ENCODE data around the gene RBFOX2.
"Not testable (repeated sequence)": the region's sequence is repeated elsewhere in the genome, so short reads cannot be mapped to it uniquely, and the experiment has no call there.

Gene RBFOX2

GRCh38 chr22:36042240-36042639 lies 13.6 kb upstream of the RBFOX2 start:
- DNase-seq (ENCODE audit: low read depth in 1 of 2, low spot score in 1 of 2) = no peak

- no peak for DNase-seq (ENCODE audit: low read depth in 1 of 2, low spot score in 1 of 2)
Observed at GRCh38 chr22:36039125-36039524, 10.5 kb upstream of the RBFOX2 start.

- DNase-seq (ENCODE audit: low read depth in 1 of 2, low spot score in 1 of 2) = no peak
Observed at GRCh38 chr22:36037102-36037758, 8.6 kb upstream of the RBFOX2 start.

GRCh38 chr22:36036167-36036624 lies 7.6 kb upstream of the RBFOX2 start:
- DNase-seq (ENCODE audit: low read depth in 1 of 2, low spot score in 1 of 2) = no peak

- no peak for DNase-seq (ENCODE audit: low read depth in 1 of 2, low spot score in 1 of 2)
Observed at GRCh38 chr22:36032611-36033010, 4.0 kb upstream of the RBFOX2 start.

- DNase-seq (ENCODE audit: low read depth in 1 of 2, low spot score in 1 of 2) = no peak
Observed at GRCh38 chr22:36029406-36029755, 757 bp upstream of the RBFOX2 start.

GRCh38 chr22:36027935-36028645 lies 534 bp downstream of the RBFOX2 start:
- DNase-seq (ENCODE audit: low read depth in 1 of 2, low spot score in 1 of 2) = no peak

- DNase-seq (ENCODE audit: low read depth in 1 of 2, low spot score in 1 of 2) = no peak
Observed at GRCh38 chr22:36027579-36027934, 1.1 kb downstream of the RBFOX2 start.

GRCh38 chr22:36026741-36027140 lies 1.9 kb downstream of the RBFOX2 start:
- no peak for DNase-seq (ENCODE audit: low read depth in 1 of 2, low spot score in 1 of 2)

GRCh38 chr22:36022697-36023096 lies 5.9 kb downstream of the RBFOX2 start:
- no peak for DNase-seq (ENCODE audit: low read depth in 1 of 2, low spot score in 1 of 2)

GRCh38 chr22:36022162-36022561 lies 6.5 kb downstream of the RBFOX2 start:
- no peak for DNase-seq (ENCODE audit: low read depth in 1 of 2, low spot score in 1 of 2)

- DNase-seq (ENCODE audit: low read depth in 1 of 2, low spot score in 1 of 2) = no peak
Observed at GRCh38 chr22:36021606-36022153, 6.9 kb downstream of the RBFOX2 start.

- not testable (repeated sequence) for DNase-seq (ENCODE audit: low read depth in 1 of 2, low spot score in 1 of 2)
Observed at GRCh38 chr22:36020865-36021264, 7.8 kb downstream of the RBFOX2 start.

GRCh38 chr22:36017651-36018091 lies 11.0 kb downstream of the RBFOX2 start:
- no peak for DNase-seq (ENCODE audit: low read depth in 1 of 2, low spot score in 1 of 2)

GRCh38 chr22:36016684-36017083 lies 11.9 kb downstream of the RBFOX2 start:
- DNase-seq (ENCODE audit: low read depth in 1 of 2, low spot score in 1 of 2) = no peak

GRCh38 chr22:36015811-36016529 lies 12.7 kb downstream of the RBFOX2 start:
- DNase-seq (ENCODE audit: low read depth in 1 of 2, low spot score in 1 of 2) = no peak

GRCh38 chr22:36015155-36015810 lies 13.3 kb downstream of the RBFOX2 start:
- DNase-seq (ENCODE audit: low read depth in 1 of 2, low spot score in 1 of 2) = no peak

GRCh38 chr22:36014546-36015074 lies 14.0 kb downstream of the RBFOX2 start:
- no peak for DNase-seq (ENCODE audit: low read depth in 1 of 2, low spot score in 1 of 2)

- DNase-seq (ENCODE audit: low read depth in 1 of 2, low spot score in 1 of 2) = no peak
Observed at GRCh38 chr22:36012332-36012731, 16.3 kb downstream of the RBFOX2 start.

GRCh38 chr22:36010882-36011281 lies 17.7 kb downstream of the RBFOX2 start:
- no peak for DNase-seq (ENCODE audit: low read depth in 1 of 2, low spot score in 1 of 2)

GRCh38 chr22:36010090-36010489 lies 18.5 kb downstream of the RBFOX2 start:
- no peak for DNase-seq (ENCODE audit: low read depth in 1 of 2, low spot score in 1 of 2)

Data from activated T-helper 1 cell treated with anti-CD3 and anti-CD28 coated beads, Interleukin-2, amount 50 U/mL, for 16 hours (primary cell).